Measurements from ENCODE around the gene PPP1R3E.

DNA sequence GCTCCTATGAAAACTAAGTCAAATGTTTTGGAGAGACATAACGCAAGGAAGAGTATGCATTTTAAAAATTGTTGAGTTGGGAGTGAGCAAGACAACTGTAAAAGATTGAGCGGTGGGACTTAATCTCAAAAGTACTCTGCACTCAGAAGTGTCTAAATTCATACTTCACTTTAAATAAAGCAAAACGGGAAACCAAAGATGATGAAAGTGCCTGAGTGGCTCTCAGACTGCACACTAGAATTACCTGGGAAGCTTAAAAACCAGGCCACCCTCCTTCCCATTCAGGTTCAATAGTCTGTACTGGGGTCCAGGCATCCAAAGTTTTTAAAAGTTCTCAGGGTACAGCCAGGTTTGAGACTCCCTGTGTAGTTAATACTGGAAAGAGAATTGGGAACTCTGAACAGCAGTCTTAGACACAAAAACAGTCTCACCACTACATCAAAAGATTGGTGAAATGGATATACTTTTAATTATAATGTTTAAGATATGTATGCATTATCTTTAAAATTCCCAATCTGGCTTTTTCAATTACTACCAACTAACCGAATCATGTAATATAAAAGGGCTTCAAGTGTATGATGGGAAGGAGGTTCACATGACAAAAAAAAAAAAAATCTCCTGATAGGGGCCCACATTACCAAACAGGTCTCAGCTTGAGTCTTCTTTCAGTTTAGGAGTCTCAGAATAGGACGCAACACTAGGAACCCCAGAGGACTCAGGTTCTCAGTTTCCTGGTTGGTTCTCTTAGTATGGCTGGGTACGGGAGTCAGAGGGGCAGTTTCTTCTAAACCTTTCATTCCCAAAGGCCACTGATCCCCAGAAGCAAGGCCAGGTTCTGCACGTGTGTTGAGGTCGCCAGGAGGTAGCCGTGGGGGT, 17.8 kb downstream of the PPP1R3E start:
- TF ChIP-seq, protein P1, sequence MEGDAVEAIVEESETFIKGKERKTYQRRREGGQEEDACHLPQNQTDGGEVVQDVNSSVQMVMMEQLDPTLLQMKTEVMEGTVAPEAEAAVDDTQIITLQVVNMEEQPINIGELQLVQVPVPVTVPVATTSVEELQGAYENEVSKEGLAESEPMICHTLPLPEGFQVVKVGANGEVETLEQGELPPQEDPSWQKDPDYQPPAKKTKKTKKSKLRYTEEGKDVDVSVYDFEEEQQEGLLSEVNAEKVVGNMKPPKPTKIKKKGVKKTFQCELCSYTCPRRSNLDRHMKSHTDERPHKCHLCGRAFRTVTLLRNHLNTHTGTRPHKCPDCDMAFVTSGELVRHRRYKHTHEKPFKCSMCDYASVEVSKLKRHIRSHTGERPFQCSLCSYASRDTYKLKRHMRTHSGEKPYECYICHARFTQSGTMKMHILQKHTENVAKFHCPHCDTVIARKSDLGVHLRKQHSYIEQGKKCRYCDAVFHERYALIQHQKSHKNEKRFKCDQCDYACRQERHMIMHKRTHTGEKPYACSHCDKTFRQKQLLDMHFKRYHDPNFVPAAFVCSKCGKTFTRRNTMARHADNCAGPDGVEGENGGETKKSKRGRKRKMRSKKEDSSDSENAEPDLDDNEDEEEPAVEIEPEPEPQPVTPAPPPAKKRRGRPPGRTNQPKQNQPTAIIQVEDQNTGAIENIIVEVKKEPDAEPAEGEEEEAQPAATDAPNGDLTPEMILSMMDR (conservative IDR thresholded peaks at IDR 0.05 in 1 of 2, IDR thresholded peaks at IDR 0.05 in 1 of 2; ENCODE audit: extremely low read depth in 1 of 2, insufficient read depth in 1 of 2, low read depth in 1 of 2, low read length in 2 of 2), result no peak
- TF ChIP-seq EZH2 (IDR thresholded peaks at IDR 0.05; ENCODE audit: borderline replicate concordance, low read length), result no peak

All from mammary epithelial cell (primary cell).